Peyer's patch (tissue), 4 donors: ENCODE data around the gene NDRG3. TPM values are rescaled to one million over a fixed set of nuclear protein-coding genes. Genes with fewer than 3 reads are reported as not detected.

ENCODE experiments used
- DNase-seq, 3 donors: peaks; one replicate each; pipeline ENCODE4 v3.0.0-alpha.2; 2017 to 2019
- H3K27ac ChIP-seq, 4 donors: fragments of 200-600 bp; sonication (generic); one replicate each; pipeline ENCODE4 v1.5.1; 2016 to 2019
- H3K27me3 ChIP-seq, 2 donors: fragments of 200-600 bp; sonication (generic); one replicate each; pipeline ENCODE4 v1.5.1; 2019
- H3K36me3 ChIP-seq, 3 donors: fragments of 200-600 bp; sonication (generic); one replicate each; pipeline ENCODE4 v1.5.1; 2016 to 2019
- H3K4me1 ChIP-seq, 4 donors: fragments of 200-600 bp; sonication (generic); one replicate each; pipeline ENCODE4 v1.5.1; 2016 to 2019
- H3K4me3 ChIP-seq, 4 donors: fragments of 200-600 bp; sonication (generic); 1 replicate in 3 of 4; 2 replicates in 1 of 4; pipeline ENCODE4 v1.5.1; 2016 to 2019; ENCODE audit warnings: mild to moderate bottlenecking in 1 of 4
- H3K9me3 ChIP-seq, 4 donors: fragments of 200-600 bp; sonication (generic); one replicate each; pipeline ENCODE4 v1.5.1; 2016 to 2019; ENCODE audit warnings: mild to moderate bottlenecking in 1 of 4
- POLR2A ChIP-seq, 2 donors: fragments of 450-650 bp; IDR thresholded peaks; one replicate each; pipeline ENCODE4 v1.5.1; 2017; ENCODE audit warnings: antibody characterized with exemption in 2 of 2, mild to moderate bottlenecking in 2 of 2, moderate library complexity in 2 of 2
- total RNA-seq, 4 donors: library from RNA; depleted of rRNA; stranded (reverse); fragments of >200 nt; gene quantifications; one replicate each; pipeline ENCODE4 v1.1.0, GENCODE V29; 2016
- TF ChIP-seq, protein P1 (sequence below), 6 experiments: fragments of 450-650 bp in 4 of 6; fragments of 200-600 bp in 2 of 6; sonication (generic) in 1 of 6; IDR thresholded peaks; one replicate each; pipeline ENCODE4 v1.5.1; 2017 to 2019; ENCODE audit warnings: antibody characterized with exemption in 6 of 6, mild to moderate bottlenecking in 3 of 6, moderate library complexity in 1 of 6

Gene NDRG3
- total RNA-seq, 4 donors from 2014 or later, result 12.6 to 28.4 (median 22.6) TPM

DNA sequence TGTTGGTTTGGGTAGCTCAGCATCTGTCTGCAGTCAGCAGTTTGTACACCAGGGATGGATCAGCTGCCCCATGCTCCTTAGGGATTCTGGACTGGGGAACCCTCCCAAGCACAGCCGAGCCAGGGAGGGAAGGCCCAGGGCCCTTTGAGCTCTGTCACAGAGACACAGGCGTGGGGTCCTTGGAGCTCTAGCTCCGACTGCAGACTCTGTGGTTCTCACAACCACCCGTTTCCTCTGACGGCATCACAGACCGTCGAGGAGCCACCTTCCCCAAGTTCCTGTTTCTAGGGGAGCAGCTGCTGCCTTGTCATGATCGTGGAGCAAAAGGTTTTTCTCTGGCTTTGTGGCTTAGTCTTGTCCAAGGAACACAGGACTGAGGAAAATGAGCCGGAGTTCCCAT is 99.9 kb downstream of the NDRG3 start, which contains the start of gene SLA2:
TSS of gene SLA2 (minus strand) at position 199 of the 400 bp plus-strand sequence. CDS start 4,861 bp downstream, outside the sequence.
- peak within 1 kb of the TSS; percentile 60 to 81 (median 70) for H3K27ac ChIP-seq
- no peaks in the 10 kb centered on the region for H3K27me3 ChIP-seq
- TF ChIP-seq POLR2A (IDR thresholded peaks at IDR 0.05), result peak; percentile 29 to 31
- TF ChIP-seq, protein P1, sequence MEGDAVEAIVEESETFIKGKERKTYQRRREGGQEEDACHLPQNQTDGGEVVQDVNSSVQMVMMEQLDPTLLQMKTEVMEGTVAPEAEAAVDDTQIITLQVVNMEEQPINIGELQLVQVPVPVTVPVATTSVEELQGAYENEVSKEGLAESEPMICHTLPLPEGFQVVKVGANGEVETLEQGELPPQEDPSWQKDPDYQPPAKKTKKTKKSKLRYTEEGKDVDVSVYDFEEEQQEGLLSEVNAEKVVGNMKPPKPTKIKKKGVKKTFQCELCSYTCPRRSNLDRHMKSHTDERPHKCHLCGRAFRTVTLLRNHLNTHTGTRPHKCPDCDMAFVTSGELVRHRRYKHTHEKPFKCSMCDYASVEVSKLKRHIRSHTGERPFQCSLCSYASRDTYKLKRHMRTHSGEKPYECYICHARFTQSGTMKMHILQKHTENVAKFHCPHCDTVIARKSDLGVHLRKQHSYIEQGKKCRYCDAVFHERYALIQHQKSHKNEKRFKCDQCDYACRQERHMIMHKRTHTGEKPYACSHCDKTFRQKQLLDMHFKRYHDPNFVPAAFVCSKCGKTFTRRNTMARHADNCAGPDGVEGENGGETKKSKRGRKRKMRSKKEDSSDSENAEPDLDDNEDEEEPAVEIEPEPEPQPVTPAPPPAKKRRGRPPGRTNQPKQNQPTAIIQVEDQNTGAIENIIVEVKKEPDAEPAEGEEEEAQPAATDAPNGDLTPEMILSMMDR (IDR thresholded peaks at IDR 0.05), result no peak
- H3K36me3 ChIP-seq, result no peaks in the 10 kb centered on the region
- H3K9me3 ChIP-seq, result no peaks in the 10 kb centered on the region
- peaks cover 0 to 11% (median 0%) of the 10 kb centered on the region in 4 donors for H3K4me1 ChIP-seq
- peak within 1 kb of the TSS; percentile 22 to 45 (median 32) for H3K4me3 ChIP-seq
- peak in 2 of 3 donors; percentile 80 to 88 for DNase-seq

DNA sequence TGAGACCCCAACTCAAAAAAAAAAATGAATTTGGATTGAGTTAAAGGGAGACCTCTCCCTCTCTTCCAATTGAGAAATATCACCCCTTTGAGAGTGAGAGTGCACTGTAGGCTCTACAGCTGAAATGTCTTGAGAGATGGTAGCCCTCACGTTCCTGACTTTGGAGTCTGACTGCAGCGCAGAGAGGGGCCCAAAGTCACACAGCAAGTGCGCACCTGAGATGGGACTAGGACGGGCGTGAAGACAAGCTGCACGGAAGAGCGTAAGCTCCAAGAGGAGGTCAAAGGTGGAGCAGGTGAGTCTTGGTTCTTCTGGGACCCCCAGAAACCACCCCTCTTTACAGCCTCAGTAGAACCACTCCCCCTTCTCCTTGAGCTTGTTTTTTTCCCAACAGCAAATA is 100.5 kb downstream of the NDRG3 start:
- Histone ChIP-seq H3K27me3 (no peaks in the 10 kb centered on the region), H3K4me1 (peaks cover 0 to 11% (median 0%) of the 10 kb centered on the region in 4 donors), H3K9me3 (no peaks in the 10 kb centered on the region), H3K27ac (peak overlapping the region; percentile 60 to 81 (median 70)), H3K36me3 (no peaks in the 10 kb centered on the region), H3K4me3 (peak overlapping the region; percentile 22 to 45 (median 32))
- TF ChIP-seq, protein P1 (IDR thresholded peaks at IDR 0.05), result no peak
- TF ChIP-seq POLR2A (IDR thresholded peaks at IDR 0.05), result no peak
- DNase-seq, result no peak

DNA sequence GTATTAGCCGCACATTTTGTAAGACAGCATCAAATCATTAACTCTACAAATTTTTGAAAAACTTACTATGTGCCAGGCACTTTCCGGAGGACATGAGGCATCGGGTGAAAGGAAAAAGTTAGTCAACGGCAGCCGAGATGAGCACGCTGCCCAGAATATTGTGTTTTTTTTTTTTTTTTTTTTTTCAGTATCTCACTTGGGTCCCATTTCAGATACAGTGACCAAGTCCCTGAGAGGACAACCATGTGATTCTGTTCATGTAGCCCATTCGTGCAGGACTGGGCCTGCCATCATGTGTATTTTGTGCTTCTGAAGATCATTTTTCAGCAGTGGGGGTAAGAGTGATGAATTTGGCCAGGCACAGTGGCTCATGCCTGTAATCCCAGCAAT is 101.2 kb downstream of the NDRG3 start:
- peak overlapping the region; percentile 60 to 81 (median 70) for H3K27ac ChIP-seq
- DNase-seq, result no peak
- peak overlapping the region; percentile 9 to 45 (median 32) for H3K4me3 ChIP-seq
- H3K27me3 ChIP-seq, result no peaks in the 10 kb centered on the region
- no peaks in the 10 kb centered on the region for H3K36me3 ChIP-seq
- H3K9me3 ChIP-seq, result no peaks in the 10 kb centered on the region
- no peak for TF ChIP-seq POLR2A (IDR thresholded peaks at IDR 0.05)
- TF ChIP-seq, protein P1 (IDR thresholded peaks at IDR 0.05), result no peak
- H3K4me1 ChIP-seq, result peaks cover 0 to 11% (median 0%) of the 10 kb centered on the region in 4 donors

DNA sequence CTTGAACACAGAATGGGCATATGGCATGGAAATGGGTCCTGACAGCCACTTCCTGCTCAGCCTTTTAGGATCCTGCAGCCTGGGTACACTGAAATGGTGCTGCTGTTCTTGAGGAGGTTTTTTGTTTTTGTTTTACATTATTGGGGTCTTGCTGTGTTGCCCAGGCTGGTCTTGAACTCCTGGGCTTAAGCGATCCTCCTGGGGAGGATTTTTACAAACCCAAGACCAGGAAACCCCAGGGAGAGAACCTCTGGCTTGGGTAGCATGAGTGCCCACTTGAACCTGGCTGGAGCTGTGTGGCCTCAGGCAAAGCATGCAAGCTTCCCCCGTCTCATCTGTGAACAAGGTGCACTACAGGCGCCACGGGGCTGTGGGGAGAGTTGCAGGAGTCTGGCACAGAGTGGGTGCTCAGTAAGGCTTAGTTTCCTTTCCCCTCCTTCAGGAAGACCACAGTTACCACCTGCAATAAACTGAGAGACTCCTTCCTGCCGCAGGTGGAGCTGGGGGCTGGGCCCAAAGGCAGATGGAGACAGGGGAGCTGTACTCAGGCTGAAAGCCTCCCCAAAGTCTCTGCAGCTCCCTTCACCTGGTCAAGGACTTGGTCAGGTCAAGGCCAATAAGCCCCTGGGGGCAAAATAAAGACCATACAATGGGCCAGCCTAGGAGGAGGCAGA is 101.7 kb downstream of the NDRG3 start:
- TF ChIP-seq, protein P1 (IDR thresholded peaks at IDR 0.05), result no peak
- no peak for TF ChIP-seq POLR2A (IDR thresholded peaks at IDR 0.05)
- Histone ChIP-seq H3K4me1 (peaks cover 0 to 11% (median 0%) of the 10 kb centered on the region in 4 donors), H3K9me3 (no peaks in the 10 kb centered on the region), H3K36me3 (no peaks in the 10 kb centered on the region), H3K27me3 (no peaks in the 10 kb centered on the region), H3K4me3 (peak overlapping the region in 3 of 4 donors; percentile 13 to 29 (median 29)), H3K27ac (peak overlapping the region in 3 of 4 donors; percentile 6 to 81 (median 70))
- DNase-seq, result peak in 2 of 3 donors; percentile 71 to 79

DNA sequence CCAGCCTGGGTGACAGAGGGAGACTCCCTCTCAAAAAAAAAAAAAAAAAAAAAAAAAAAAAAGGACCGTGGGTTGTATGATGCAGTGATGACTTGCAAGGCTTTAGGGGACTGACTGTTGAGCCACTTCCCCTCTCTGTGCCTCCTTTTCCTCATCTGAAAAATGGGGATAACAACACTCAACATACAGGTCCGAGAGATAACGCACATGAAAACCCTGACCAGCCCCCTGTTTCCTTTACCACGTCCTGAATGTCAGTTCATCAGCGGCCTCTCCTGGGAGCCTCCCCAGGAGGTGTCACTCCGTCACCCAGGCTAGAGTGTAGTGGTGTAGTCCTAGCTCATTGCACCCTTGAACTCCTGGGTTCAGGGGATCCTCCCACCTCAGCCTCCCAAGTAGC is 103.8 kb downstream of the NDRG3 start:
- H3K36me3 ChIP-seq, result no peaks in the 10 kb centered on the region
- H3K9me3 ChIP-seq, result no peaks in the 10 kb centered on the region
- H3K27me3 ChIP-seq, result no peaks in the 10 kb centered on the region
- H3K27ac ChIP-seq, result no peak overlapping the region
- no peak for TF ChIP-seq POLR2A (IDR thresholded peaks at IDR 0.05)
- TF ChIP-seq, protein P1 (IDR thresholded peaks at IDR 0.05), result no peak
- peaks cover 0 to 11% (median 0%) of the 10 kb centered on the region in 4 donors for H3K4me1 ChIP-seq
- no peak overlapping the region for H3K4me3 ChIP-seq
- no peak for DNase-seq
